ENCODE measurements around the gene HDLBP. TPM values are rescaled to one million over a fixed set of nuclear protein-coding genes. Genes with fewer than 3 reads are reported as not detected.

The HDLBP gene
- 522 and 840 TPM in 2 replicates for total RNA-seq

DNA sequence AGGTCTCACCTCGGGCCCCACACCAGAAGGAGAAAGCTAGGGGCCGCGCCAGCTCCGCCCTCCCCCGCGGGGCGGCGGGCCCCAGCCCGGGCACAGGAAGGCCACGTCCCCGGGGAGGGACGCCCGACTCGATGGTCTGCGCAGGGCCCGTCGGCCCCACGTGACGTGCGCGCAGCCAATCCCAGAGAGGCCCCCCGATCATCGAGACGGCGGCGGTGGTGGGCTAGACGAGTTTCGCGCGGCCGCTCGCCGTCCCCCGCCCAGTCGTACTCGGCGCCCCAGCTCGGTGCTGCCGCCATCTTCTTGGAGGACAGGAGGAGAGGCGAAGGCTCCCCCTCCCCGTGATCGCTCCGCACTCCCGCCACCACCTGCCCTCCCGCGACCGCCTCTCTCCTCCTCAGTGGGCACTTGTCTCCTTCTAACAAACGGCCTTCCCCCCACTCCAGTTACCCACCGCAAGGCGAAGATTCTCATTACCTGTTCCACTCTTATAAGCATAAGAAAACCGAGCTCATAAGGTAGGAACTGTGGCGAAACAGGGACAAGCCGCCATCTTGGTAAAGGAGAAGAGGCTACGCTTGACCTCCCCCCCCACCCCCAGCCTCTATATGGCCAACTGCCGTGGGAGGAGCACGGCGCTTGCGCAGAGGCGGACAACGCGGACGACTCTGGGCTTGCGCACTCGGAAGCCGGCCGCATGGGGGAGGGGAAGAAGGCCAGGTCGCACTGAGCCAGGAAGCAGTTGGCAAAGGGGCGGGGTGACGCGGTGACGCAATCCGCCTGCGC, at the start of gene HDLBP:
Gene HDLBP (minus strand): TSS at position 580 of the 786 bp plus-strand sequence. CDS start 48,803 bp downstream, outside the sequence.

DNA sequence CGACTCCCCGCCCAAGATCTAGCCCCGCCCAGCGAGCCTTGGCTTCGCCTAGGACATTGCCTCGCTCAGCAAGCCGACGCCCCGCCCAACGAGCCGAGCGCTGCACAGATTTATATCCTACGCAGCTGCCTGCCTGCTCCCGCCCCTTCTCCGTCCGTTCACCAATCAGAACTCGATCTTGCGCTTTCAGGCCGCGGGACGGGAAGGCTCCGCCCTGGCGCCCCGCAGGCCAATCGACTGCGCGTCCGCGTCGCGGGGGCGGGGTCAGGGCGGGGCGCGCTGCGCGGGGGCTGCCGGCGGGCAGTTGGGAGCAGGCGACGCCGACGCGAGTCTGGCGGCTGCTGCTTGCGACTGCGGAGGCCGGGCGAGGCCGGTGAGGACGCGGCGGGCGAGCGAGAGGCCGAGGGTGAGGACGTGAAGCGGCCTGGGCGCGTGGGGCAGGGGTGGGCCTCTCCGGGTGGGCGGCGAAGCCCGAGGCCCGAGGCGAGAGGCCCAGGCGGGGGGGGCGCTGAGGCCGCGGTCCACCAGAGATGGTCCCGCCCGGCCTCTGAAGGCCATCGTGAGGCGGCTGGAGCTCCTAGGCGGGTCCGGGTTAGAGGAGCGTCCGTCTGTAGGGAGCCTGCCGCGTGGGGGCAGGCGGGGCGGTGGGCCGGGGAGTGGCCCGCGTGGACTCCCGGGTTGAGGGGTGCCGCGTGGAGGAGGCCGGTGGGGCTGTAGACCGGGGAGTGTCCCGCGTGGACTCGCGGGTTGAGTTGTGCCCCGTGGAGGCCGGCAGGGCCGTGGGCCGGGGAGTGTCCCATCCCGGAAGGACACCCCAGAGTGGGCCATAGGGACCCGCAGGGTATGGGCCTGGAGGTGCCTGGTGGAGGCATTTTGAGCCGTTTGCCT, 40.8 kb upstream of the HDLBP start, which contains the start of gene FARP2:
Gene FARP2 (plus strand): TSS at position 303 of the 888 bp plus-strand sequence. CDS start 16,823 bp downstream, outside the sequence.

GRCh38 chr2:241315879-241316631, 583 bp upstream of the HDLBP start, which contains the start of gene SEPTIN2:
TSS of gene SEPTIN2 (plus strand) at chr2:241315925. CDS start at chr2:241324233, 8,308 bp downstream.

GRCh38 chr2:241188361-241189092, 126.9 kb downstream of the HDLBP start, which contains the start of gene ANO7:
TSS of gene ANO7 (plus strand) at chr2:241188677. CDS start at chr2:241190064, 1,387 bp downstream.

Other genes starting within 250 kb of the HDLBP start
- 16.8 and 48.6 TPM in 2 replicates for gene MTERF4, start 213.4 kb downstream of the HDLBP start, total RNA-seq
- 4.7 and 5.4 TPM in 2 replicates for gene PASK, start 166.2 kb downstream of the HDLBP start, total RNA-seq
- 39.6 and 43.7 TPM in 2 replicates for gene PPP1R7, start 165.2 kb downstream of the HDLBP start, total RNA-seq
- 0.32 and 0.76 TPM in 2 replicates for gene ANO7, start 127.0 kb downstream of the HDLBP start, total RNA-seq
- 384 and 653 TPM in 2 replicates for gene SEPTIN2, start 253 bp upstream of the HDLBP start, total RNA-seq
- 17.8 and 50.5 TPM in 2 replicates for gene FARP2, start 40.6 kb upstream of the HDLBP start, total RNA-seq
- 359 and 519 TPM in 2 replicates for gene STK25, start 192.9 kb upstream of the HDLBP start, total RNA-seq
- 34.8 and 102 TPM in 2 replicates for gene BOK, start 243.1 kb upstream of the HDLBP start, total RNA-seq

Data from bladder microvascular endothelial cell (primary cell).